Measurements from ENCODE around the gene HSPA4L. TPM values are rescaled to one million over a fixed set of nuclear protein-coding genes. Genes with fewer than 3 reads are reported as not detected.
A peak's percentile ranks its signal among the peaks of the same experiment; 100 is the strongest.

The HSPA4L gene
- total RNA-seq: 10.9 TPM
- long read RNA-seq, full-length matches to known transcripts: 2 of 13 reads
- long read RNA-seq, partial matches to known transcripts: 8 of 13 reads
- long read RNA-seq, other reads (novel, unspliced or antisense): 3 of 13 reads

- DNase-seq (no peak), ATAC-seq (peak; percentile 57)
- intact Hi-C loops (cut with micrococcal nuclease): no loop called here
Observed at GRCh38 chr4:127782275-127783025, at the start of gene HSPA4L. Gene HSPA4L (plus strand): TSS chr4:127782322. CDS start chr4:127782551, 229 bp downstream.

- peak; percentile 19 for ATAC-seq
- intact Hi-C loops (cut with micrococcal nuclease): loop anchor here (1.0 kb wide), 1 partner anchor 127 kb away; no protein-coding TSS in a partner anchor
- no peak for DNase-seq
Observed at GRCh38 chr4:127732623-127733328, 49.3 kb upstream of the HSPA4L start.

GRCh38 chr4:127734976-127735375 is 47.1 kb upstream of the HSPA4L start:
- no peak for DNase-seq
- no peak for ATAC-seq
- intact Hi-C loops (cut with micrococcal nuclease): no loop called here

GRCh38 chr4:127737295-127737694 is 44.8 kb upstream of the HSPA4L start:
- DNase-seq (no peak), ATAC-seq (no peak)
- intact Hi-C loops (cut with micrococcal nuclease): no loop called here

GRCh38 chr4:127741247-127741646 is 40.9 kb upstream of the HSPA4L start:
- DNase-seq: no peak
- intact Hi-C loops (cut with micrococcal nuclease): no loop called here
- ATAC-seq: no peak

DNA sequence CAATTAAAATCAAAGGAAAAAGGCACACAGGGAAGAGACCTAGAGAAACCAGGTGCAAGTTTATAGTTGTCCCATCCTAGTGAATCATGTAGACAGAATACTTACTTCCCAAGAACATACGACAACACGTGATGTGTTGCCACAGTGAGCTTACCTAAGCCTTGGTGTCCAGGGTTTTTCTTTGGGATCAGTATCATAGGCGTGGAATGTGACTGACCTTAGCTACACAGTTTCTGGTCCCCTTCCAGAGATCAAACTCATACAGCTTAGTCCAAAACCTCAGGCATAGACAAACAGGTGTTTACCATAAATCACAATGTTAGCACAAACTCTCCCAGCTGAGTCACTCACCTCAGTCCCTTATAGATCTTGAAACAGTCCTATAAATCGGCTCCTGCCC is 34.2 kb upstream of the HSPA4L start:
- intact Hi-C loops (cut with micrococcal nuclease): no loop called here
- ATAC-seq: no peak
- DNase-seq: no peak

GRCh38 chr4:127748957-127749356 is 33.2 kb upstream of the HSPA4L start:
- intact Hi-C loops (cut with micrococcal nuclease): no loop called here
- no peak for ATAC-seq
- DNase-seq: no peak

GRCh38 chr4:127756906-127757305 is 25.2 kb upstream of the HSPA4L start:
- ATAC-seq (no peak), DNase-seq (no peak)
- intact Hi-C loops (cut with micrococcal nuclease): no loop called here

- DNase-seq (no peak), ATAC-seq (no peak)
- intact Hi-C loops (cut with micrococcal nuclease): no loop called here
Observed at GRCh38 chr4:127759228-127759820, 22.8 kb upstream of the HSPA4L start.

DNA sequence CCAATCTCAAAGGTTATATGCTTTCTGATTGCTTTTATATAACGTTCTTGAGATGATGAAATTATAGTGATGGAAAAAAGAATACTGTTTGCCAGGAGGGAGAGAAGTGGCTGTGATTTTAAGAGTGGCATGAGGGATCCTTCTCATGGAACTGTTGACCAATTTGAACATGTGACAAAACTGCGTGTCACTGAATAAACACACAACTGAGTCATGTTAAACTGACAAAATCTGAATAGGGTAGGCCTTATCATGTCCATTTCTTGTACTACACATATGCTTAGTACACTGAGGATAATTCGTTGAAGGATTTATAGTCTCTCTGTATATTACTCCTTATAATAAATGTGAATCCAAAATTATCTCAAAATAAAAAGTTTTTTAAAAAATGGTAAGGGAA is 22.2 kb upstream of the HSPA4L start:
- intact Hi-C loops (cut with micrococcal nuclease): no loop called here
- ATAC-seq: no peak
- no peak for DNase-seq

GRCh38 chr4:127771535-127772275 is 10.4 kb upstream of the HSPA4L start:
- no peak for DNase-seq
- intact Hi-C loops (cut with micrococcal nuclease): no loop called here
- ATAC-seq: no peak

DNA sequence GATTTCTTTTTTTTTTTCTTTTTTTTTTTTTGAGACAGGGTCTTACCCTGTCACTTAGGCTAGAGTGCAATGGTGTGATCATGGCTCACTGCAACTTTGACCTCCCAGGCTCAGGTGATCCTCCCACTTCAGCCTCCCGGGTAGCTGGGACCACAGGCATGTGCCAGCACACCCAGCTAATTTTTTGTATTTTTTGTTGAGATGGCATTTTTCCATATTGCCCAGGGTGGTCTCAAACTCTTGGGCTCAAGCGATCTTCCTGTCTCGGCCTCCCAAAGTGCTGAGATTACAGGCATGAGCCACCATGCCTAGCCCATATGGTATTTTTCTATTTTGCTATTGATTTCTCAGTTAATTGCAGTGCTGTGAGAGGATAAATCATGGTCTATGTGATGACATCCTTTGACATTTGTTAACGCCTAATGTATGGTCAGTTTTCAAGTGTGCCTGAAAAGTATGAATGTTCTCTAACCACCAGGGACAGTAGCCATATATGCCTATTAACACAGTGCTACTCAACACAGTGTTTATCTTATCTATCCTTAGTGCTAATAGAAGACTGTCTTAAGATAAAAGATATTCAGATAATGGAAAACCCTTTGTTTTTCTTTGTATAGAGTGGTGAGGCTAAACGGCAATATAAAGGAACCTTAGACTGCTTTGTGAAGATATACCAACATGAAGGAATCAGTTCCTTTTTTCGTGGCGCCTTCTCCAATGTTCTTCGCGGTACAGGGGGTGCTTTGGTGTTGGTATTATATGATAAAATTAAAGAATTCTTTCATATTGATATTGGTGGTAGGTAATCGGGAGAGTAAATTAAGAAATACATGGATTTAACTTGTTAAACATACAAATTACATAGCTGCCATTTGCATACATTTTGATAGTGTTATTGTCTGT is 9.1 kb upstream of the HSPA4L start:
- no peak for ATAC-seq
- intact Hi-C loops (cut with micrococcal nuclease): no loop called here
- DNase-seq: no peak

- ATAC-seq: no peak
- intact Hi-C loops (cut with micrococcal nuclease): no loop called here
- DNase-seq: no peak
Observed at GRCh38 chr4:127775843-127776242, 6.3 kb upstream of the HSPA4L start.

DNA sequence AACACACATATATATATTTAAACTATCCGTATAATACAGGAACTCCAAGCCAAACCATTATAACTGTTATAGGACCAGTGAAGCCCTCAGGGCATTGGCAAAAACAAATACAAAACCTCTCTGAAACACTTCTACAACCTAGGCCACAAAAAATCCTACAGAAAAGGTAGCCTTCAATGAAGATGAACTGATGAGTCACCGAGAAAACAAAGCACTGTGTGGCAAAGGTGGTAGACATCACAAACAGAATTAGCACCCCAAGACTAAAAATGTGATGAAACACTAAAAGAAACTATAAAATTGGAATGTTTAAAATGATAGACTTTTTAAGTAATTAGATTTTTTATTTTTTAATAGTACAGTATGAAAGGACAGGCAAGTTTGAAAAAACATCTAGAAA is 5.5 kb upstream of the HSPA4L start:
- ATAC-seq (no peak), DNase-seq (no peak)
- intact Hi-C loops (cut with micrococcal nuclease): no loop called here

- intact Hi-C loops (cut with micrococcal nuclease): no loop called here
- no peak for DNase-seq
- no peak for ATAC-seq
Observed at GRCh38 chr4:127777487-127777886, 4.6 kb upstream of the HSPA4L start.

- intact Hi-C loops (cut with micrococcal nuclease): no loop called here
- no peak for DNase-seq
- no peak for ATAC-seq
Observed at GRCh38 chr4:127778102-127778501, 4.0 kb upstream of the HSPA4L start.

DNA sequence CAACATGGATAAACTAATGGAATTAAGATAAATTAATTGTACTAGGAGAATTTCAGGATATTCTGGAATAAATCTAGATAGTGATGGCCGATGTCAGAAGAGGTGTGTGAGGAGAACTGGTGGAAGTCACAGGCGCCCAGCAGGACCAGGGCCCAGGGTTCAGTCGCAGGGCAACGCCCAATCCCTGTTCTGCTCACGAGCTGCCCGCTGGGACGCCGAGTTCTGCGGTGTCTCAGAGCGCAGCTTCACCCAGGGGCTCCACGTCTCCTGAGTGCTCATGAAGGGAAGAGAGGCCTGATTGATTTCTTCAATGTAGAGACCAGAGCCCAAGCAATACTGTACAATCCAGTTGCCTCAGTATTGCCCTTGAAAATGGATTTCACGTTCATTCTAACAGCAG is 1.5 kb upstream of the HSPA4L start:
- intact Hi-C loops (cut with micrococcal nuclease): no loop called here
- ATAC-seq: no peak
- no peak for DNase-seq

DNA sequence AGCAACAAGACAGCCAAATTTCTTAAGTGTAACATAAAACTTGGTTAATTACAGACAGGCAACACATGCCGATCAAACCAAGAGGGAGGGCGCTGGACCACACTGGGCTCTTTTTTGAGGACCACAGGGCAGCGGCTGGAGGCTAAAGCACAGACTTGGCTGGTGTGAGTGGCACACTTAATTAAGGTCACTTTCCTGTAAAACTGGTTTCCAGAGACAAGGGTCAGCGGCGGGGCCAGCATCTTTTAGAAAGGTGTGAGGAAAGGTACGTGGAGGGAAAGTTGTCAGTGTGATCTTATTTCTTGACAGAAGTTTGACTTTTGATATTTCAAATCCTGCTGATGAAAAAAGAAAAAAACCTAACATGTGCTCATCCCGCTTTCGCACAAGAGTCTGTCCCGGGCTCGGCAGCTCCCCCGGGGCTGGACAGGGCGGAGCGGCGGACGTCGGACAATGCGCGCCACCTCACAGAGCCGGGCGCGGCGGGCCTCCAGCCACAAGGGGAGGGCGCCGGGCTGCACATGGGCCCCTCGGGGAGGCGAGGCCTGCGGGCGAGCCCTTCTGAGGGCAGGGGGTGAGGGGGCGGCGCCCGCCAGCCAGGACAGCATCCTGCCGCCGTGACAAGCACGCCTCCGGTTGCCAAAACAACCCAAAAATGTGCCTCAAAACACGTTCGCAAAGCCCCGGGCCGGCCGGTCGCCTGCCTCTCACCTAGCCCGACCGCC is 660 bp upstream of the HSPA4L start:
- ATAC-seq (peak; percentile 72), DNase-seq (peak; percentile 79)
- intact Hi-C loops (cut with micrococcal nuclease): no loop called here
